Activated CD4-positive, CD25-positive, alpha-beta regulatory T cell treated with anti-CD3 and anti-CD28 coated beads, Interleukin-2, amount 50 U/mL, for 16 hours (primary cell): Measurements from ENCODE around the gene PFDN5.
A peak's percentile ranks its signal among the peaks of the same experiment; 100 is the strongest.
"Not testable (repeated sequence)": the region's sequence is repeated elsewhere in the genome, so short reads cannot be mapped to it uniquely, and the experiment has no call there.

Experiments used
- DNase-seq: peaks from one replicate; pipeline ENCODE4 v3.0.0-alpha.2; 2020; ENCODE audit warnings: low read depth, low spot score

PFDN5 gene

DNA sequence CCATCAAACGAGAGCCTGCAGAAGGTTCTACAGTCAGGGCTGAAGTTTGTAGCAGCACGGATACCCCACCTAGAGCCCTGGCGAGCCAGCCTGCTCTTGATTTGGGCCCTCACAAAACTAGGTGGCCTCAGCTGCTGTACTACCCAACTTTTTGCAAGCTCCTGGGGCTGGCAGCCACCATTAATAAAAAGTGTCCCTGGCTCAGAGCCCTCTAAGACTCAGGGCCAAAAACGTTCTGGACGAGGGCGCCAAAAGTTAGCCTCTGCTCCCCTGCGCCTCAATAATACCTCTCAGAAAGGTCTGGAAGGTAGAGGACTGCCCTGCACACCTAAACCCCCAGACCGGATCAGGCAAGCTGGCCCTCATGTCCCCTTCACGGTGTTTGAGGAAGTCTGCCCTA lies 8.9 kb upstream of the PFDN5 start:
- DNase-seq = no peak

DNA sequence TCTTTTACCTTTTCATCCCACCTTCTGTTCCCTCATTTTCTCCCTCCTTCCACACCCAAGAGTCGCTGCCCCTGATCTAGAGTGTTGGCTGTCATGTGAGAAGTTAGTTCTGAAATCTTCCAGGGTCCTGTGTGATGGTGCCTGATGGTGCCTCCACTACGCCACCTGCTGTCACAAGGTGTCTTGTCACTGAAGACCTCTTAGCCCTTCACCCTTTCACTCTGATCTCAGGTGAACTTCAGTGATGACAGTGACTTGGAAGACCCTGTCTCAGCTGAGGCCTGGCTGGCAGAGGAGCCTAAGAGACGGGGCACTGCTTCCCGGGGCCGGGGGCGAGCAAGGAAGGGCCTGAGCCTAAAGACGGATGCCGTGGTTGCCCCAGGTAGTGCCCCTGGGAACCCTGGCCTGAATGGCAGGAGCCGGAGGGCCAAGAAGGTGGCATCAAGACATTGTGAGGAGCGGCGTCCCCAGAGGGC lies 7.6 kb upstream of the PFDN5 start:
- peak; percentile 45 for DNase-seq

DNA sequence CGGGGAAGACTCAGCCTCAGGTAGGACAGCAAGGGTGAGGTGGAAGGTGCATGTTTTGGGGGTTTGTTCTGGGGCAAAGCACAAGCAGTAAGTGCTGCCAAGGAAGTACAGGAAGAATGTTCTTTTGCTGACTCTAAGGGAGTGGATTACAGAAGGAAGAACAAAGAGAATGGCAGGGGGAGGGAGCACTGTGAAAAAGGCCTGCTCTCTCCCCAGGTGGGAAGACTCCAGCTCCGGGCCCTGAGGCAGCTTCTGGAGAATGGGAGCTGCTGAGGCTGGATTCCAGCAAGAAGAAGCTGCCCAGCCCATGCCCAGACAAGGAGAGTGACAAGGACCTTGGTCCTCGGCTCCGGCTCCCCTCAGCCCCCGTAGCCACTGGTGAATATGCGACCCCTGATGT lies 7.0 kb upstream of the PFDN5 start:
- DNase-seq = no peak

- no peak for DNase-seq
These were observed 5.5 kb upstream of the PFDN5 start for GRCh38 chr12:53289891-53290290.

- DNase-seq = no peak
These were observed 4.7 kb upstream of the PFDN5 start for GRCh38 chr12:53290661-53291060.

DNA sequence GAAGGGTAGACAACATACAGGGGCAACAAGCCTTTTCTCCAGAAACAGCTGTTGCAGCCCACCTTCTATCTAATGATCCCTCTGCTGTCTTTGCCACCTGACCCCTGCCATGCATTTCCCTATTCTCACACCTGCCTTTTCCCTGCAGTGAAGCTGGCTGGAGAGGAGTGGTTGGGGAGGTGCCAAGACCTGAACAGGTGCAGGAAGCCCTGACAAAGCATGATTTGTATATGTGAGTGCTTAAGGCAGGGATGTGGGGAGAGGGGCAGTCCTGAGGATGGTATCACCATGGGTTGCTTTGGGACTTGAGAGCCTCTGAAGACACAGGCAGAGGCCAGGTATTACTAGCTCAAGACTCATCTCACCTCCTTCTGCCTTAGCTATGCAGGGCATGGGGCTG lies 2.9 kb upstream of the PFDN5 start:
- DNase-seq = no peak

DNA sequence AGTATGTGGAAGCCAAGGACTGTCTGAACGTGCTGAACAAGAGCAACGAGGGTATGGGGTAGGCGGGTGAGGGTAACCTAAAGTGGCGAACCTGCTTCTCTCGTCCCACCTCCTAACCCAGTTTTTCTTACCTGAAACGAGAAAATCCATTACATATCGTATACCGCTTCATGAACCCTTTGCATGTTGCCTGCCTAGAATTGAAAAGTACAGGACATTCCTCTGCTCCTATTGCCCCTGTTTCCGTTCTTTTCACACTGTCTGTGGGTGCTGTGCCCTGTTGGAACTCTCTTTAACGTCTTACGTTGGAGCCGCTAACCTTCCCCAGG lies 513 bp downstream of the PFDN5 start:
- DNase-seq = no peak

GRCh38 chr12:53297106-53297505 lies 1.8 kb downstream of the PFDN5 start:
- not testable (repeated sequence) for DNase-seq

GRCh38 chr12:53298164-53298563 lies 2.8 kb downstream of the PFDN5 start:
- no peak for DNase-seq

GRCh38 chr12:53299101-53299453 lies 3.7 kb downstream of the PFDN5 start:
- no peak for DNase-seq

GRCh38 chr12:53299454-53300180 lies 4.3 kb downstream of the PFDN5 start, which contains the start of gene MYG1:
TSS of gene MYG1 (plus strand) at chr12:53299695. CDS start at chr12:53299738, 43 bp downstream.
- peak; percentile 69 for DNase-seq

- no peak for DNase-seq
These were observed 4.8 kb downstream of the PFDN5 start for GRCh38 chr12:53300187-53300586.

DNA sequence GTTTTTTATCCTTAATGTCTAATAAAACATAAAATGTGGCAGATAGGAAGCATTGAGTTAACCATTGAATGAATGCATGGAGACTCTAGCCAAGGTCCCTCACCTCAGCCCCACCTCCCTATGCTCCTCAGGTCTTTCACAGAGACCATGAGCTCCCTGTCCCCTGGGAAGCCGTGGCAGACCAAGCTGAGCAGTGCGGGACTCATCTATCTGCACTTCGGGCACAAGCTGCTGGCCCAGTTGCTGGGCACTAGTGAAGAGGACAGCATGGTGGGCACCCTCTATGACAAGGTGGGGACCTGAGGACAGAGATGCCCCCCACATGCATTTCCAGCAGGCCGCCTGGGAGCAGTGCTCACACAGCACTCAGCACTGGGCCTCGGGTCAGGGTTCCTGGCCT lies 7.6 kb downstream of the PFDN5 start:
- DNase-seq = no peak

- no peak for DNase-seq
These were observed 11.5 kb downstream of the PFDN5 start for GRCh38 chr12:53306826-53307225.

- no peak for DNase-seq
These were observed 12.9 kb downstream of the PFDN5 start for GRCh38 chr12:53308276-53308675.

- no peak for DNase-seq
These were observed 18.7 kb downstream of the PFDN5 start for GRCh38 chr12:53313996-53314395.

DNA sequence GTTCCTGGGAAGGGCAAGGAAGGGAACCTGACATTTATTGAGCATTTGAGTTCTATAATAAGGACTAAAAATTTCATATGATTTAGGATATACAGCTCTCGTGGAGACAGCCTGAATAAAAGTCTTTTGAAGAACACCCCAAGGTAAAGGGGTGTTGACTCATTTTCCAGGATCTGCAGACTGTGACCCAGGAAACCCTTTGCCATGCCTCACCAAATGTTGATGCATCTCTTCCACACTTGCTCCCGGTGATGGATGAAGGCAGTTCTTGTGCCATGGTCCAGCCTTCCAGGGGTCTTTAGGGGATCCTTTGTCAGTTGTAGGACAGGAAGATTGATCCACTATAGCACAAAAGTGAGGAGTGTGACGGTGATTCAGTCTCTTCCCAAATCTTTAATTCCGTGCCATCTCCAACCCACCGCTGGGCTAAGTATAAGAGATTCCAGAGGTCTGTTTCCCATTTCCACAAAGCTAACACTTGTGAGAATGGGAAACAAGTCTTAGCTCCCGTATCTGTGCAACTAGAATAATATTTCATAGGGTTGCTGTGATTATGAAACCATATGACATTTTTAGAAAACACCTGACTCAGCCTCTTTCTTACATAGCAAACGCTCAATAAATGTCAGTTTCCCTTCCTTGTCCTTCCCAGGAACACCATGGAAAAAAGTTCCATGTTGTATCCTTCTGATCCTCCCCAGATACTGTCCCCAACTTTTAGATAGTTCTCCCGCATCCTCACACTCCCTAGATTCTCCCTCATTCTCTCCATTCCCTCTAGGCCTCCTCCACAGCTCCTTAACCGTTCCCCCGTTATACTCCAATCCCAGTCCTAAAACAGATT lies 25.2 kb downstream of the PFDN5 start:
- no peak for DNase-seq

DNA sequence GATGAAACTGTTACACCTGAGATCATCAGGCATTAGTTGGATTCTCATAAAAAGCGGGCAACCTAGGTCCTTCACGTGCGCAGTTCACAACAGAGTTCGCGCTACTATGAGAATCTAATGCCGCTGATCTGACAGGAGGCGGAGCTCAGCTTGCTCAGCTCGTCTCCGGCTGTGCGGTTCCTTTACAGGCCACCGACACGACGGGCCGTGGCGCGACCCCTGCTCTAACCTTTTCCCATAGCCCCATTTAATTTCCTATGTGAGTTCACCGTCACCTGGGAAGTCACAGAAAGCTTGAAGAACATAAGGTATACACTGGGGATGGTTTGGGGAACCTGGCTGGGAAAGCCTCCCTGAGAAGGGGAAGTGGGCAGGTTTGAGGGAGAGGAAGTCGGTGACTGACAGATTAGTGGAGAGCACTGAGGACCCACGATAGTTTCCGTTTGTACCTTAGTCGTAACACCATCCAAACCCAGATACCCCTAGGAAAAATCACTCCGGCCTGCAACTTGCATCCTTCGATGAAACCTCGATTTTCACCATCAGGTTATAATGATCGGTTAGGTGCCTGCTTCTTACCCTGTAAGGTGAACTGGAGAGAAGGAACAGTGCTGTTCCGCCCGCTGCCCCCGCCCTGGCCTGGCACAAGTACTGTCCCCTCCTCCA lies 28.9 kb downstream of the PFDN5 start:
- DNase-seq = no peak

- DNase-seq = peak; percentile 71
These were observed 29.6 kb downstream of the PFDN5 start for GRCh38 chr12:53324779-53325510.

DNA sequence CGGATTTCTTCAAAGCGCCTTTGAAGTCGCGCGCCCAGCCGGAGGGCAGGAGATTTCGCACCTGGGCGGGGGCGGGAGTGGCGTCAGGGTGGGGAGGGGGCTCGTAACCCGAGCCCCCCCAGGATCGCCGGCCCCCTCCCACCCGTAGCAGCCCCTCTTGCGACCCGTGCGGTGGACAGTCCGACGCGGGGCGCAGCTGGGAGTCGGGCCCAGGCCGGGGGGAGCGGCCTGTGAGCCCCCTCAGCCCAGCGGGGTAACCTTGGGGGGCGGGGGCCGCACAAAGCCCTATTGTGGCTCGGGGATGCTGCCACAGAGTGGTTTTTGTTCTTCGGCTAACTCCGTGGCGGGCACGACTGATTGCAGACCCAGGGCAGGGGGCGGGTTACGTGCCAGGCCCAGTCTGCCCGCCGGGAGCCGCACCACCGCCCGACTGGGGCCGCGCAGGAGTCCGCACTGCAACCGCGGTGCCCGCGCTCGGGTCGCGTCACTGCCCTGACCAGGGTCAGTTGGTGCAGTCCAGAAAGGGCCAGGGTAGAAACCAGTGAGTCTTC lies 30.2 kb downstream of the PFDN5 start:
- DNase-seq = no peak

- no peak for DNase-seq
These were observed 31.3 kb downstream of the PFDN5 start for GRCh38 chr12:53326460-53327185.
